ENCODE data around the gene FFAR4.

- TF ChIP-seq POLR2A (IDR thresholded peaks at IDR 0.05; ENCODE audit: low read length) = no peak
- no peak for TF ChIP-seq MAX (IDR thresholded peaks at IDR 0.05)
- TF ChIP-seq, protein P1, sequence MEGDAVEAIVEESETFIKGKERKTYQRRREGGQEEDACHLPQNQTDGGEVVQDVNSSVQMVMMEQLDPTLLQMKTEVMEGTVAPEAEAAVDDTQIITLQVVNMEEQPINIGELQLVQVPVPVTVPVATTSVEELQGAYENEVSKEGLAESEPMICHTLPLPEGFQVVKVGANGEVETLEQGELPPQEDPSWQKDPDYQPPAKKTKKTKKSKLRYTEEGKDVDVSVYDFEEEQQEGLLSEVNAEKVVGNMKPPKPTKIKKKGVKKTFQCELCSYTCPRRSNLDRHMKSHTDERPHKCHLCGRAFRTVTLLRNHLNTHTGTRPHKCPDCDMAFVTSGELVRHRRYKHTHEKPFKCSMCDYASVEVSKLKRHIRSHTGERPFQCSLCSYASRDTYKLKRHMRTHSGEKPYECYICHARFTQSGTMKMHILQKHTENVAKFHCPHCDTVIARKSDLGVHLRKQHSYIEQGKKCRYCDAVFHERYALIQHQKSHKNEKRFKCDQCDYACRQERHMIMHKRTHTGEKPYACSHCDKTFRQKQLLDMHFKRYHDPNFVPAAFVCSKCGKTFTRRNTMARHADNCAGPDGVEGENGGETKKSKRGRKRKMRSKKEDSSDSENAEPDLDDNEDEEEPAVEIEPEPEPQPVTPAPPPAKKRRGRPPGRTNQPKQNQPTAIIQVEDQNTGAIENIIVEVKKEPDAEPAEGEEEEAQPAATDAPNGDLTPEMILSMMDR (IDR thresholded peaks at IDR 0.05) = no peak
- TF ChIP-seq SMC3 (IDR thresholded peaks at IDR 0.05) = no peak
- TF ChIP-seq MYC (IDR thresholded peaks at IDR 0.05; ENCODE audit: borderline replicate concordance, low read length) = no peak
- TF ChIP-seq, protein P2, sequence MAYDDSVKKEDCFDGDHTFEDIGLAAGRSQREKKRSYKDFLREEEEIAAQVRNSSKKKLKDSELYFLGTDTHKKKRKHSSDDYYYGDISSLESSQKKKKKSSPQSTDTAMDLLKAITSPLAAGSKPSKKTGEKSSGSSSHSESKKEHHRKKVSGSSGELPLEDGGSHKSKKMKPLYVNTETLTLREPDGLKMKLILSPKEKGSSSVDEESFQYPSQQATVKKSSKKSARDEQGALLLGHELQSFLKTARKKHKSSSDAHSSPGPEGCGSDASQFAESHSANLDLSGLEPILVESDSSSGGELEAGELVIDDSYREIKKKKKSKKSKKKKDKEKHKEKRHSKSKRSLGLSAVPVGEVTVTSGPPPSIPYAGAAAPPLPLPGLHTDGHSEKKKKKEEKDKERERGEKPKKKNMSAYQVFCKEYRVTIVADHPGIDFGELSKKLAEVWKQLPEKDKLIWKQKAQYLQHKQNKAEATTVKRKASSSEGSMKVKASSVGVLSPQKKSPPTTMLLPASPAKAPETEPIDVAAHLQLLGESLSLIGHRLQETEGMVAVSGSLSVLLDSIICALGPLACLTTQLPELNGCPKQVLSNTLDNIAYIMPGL (CRISPR knock-in tag; IDR thresholded peaks at IDR 0.05; ENCODE audit: borderline replicate concordance) = no peak
- TF ChIP-seq EP300 (IDR thresholded peaks at IDR 0.05) = no peak
- TF ChIP-seq BHLHE40 (IDR thresholded peaks at IDR 0.05; ENCODE audit: low read depth, low read length) = no peak
- TF ChIP-seq, protein P3, sequence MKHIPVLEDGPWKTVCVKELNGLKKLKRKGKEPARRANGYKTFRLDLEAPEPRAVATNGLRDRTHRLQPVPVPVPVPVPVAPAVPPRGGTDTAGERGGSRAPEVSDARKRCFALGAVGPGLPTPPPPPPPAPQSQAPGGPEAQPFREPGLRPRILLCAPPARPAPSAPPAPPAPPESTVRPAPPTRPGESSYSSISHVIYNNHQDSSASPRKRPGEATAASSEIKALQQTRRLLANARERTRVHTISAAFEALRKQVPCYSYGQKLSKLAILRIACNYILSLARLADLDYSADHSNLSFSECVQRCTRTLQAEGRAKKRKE (CRISPR knock-in tag; IDR thresholded peaks at IDR 0.05; ENCODE audit: low read depth) = no peak
- TF ChIP-seq GATA3 (IDR thresholded peaks at IDR 0.05; ENCODE audit: borderline replicate concordance) = no peak
- no peak for TF ChIP-seq RNF2 (IDR thresholded peaks at IDR 0.05; ENCODE audit: borderline replicate concordance, low read depth)
- TF ChIP-seq, protein P4, sequence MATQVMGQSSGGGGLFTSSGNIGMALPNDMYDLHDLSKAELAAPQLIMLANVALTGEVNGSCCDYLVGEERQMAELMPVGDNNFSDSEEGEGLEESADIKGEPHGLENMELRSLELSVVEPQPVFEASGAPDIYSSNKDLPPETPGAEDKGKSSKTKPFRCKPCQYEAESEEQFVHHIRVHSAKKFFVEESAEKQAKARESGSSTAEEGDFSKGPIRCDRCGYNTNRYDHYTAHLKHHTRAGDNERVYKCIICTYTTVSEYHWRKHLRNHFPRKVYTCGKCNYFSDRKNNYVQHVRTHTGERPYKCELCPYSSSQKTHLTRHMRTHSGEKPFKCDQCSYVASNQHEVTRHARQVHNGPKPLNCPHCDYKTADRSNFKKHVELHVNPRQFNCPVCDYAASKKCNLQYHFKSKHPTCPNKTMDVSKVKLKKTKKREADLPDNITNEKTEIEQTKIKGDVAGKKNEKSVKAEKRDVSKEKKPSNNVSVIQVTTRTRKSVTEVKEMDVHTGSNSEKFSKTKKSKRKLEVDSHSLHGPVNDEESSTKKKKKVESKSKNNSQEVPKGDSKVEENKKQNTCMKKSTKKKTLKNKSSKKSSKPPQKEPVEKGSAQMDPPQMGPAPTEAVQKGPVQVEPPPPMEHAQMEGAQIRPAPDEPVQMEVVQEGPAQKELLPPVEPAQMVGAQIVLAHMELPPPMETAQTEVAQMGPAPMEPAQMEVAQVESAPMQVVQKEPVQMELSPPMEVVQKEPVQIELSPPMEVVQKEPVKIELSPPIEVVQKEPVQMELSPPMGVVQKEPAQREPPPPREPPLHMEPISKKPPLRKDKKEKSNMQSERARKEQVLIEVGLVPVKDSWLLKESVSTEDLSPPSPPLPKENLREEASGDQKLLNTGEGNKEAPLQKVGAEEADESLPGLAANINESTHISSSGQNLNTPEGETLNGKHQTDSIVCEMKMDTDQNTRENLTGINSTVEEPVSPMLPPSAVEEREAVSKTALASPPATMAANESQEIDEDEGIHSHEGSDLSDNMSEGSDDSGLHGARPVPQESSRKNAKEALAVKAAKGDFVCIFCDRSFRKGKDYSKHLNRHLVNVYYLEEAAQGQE (IDR thresholded peaks at IDR 0.05) = no peak
- no peak for TF ChIP-seq ZNF302 (CRISPR knock-in tag; IDR thresholded peaks at IDR 0.05)
Measured at GRCh38 chr10:93622942-93623341, 56.5 kb downstream of the FFAR4 start.
